GM19395 (cell line): ENCODE results near the gene SLC7A5.
"Not testable (repeated sequence)": the region's sequence is repeated elsewhere in the genome, so short reads cannot be mapped to it uniquely, and the experiment has no call there.

ENCODE experiments used
- ATAC-seq: cut with Tn5 transposase; IDR thresholded peaks from one replicate; pipeline ENCODE4 v1.9.1; 2021; ENCODE audit warnings: mild to moderate bottlenecking, moderate library complexity; ENCODE audit not compliant: unreplicated experiment

Gene SLC7A5

DNA sequence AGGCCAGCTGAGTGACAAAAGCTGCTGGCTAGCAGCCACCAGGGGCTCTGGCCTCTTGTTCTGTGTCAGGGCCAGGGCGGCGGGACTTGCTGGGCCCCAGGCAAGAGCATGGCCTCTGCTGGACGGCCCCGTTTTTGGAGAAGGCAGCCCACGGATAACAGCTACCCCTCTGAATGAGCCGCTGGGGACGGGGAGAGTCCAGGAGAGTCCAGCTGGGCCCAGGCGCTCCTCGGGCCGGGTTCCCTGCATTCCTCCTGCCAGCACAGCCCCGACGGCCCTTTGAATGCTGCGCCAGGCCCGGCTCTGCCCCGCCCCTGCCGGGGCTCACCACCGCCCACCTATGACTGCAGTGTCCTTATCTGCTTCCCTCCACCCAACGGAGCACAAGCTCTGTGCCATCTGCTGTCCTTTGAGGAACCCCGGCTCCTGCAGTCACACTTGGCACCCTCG, 33.4 kb downstream of the SLC7A5 start:
- no peak for ATAC-seq

DNA sequence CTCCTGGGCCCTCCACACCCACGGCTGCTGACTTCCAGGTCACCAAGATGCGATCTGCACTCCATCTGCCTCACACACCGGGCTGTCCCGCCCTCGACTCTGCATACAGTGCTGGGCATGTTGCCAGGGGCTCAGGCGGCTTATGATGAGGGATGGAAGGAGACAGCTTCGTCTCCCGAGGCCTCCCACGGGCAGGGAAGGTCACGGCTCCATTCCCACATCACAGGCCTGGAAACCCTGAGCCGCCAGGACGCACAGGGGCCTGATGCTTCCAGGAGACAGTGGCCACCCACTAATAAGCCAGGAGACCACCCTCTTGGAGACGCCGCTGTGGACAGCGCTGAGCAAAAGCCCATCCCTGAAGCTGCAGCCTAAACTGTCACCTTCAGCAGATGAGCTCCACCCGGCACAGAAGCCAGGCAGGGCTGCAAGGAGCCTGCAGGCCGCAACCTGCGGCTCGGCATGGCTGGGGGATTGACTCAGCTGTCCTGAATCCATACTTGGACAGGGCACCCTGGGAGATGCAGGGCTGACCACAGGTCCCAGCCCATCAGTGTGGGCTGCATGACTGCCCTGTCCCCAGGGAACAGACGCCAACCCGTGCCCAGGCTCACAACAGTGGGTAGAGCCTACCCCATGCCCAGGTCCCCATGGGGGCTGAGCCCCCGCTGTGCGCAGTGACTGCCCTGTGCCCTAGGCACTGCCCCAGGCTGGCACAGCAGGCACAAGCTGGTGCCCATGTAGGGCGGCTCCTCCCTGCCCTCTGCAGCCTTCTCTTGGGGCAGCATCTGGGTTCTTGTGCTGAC, 34.4 kb downstream of the SLC7A5 start:
- ATAC-seq = no peak

DNA sequence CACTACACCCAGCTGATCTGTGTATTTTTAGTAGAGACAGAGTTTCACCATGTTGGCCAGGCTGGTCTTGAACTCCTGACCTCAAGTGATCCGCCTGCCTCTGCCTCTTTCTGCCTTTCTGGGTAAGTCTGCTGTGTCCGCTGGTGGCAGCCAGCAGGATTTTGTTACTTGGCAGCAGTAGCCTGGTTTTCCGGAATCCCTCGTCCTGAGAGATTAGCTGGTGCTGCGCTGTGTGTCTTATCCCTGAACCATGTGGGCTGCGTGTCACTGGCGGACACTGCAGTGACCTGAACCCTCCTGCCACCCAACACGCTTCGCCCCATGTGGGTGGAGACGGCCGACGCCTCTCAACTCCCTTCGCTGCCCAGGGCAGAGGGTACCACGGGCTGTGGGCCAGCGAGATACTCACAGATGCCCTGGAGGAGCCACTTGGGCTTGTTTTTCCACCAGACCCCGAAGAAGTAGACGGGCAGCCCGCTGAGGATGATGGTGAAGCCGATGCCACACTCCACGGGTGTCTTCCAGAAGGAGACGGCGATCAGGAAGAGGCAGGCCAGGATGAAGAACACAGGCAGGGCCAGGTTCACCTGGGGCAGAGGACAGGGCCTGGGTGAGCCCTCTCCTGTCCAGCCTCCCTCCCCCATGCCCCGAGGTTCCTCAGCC, 35.2 kb downstream of the SLC7A5 start:
- no peak for ATAC-seq

DNA sequence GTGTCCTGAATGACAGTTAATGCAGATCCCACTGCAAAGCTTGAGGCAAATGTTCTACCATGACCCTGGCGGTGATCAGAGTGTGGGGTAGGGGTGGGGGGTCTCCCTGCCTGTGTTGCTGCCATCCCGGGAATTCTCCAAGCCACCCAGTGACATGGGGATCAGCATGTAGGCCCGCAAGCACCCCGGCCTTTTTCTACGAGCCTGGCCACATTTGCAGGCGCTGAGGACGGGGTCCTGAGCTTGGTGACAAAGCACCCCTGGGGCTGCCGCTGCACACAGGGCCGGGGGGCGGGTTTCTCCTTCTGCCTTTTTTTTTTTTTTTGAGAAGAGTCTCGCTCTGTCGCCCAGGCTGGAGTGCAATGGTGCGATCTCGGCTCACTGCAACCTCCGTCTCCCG, 35.8 kb downstream of the SLC7A5 start:
- ATAC-seq = no peak

DNA sequence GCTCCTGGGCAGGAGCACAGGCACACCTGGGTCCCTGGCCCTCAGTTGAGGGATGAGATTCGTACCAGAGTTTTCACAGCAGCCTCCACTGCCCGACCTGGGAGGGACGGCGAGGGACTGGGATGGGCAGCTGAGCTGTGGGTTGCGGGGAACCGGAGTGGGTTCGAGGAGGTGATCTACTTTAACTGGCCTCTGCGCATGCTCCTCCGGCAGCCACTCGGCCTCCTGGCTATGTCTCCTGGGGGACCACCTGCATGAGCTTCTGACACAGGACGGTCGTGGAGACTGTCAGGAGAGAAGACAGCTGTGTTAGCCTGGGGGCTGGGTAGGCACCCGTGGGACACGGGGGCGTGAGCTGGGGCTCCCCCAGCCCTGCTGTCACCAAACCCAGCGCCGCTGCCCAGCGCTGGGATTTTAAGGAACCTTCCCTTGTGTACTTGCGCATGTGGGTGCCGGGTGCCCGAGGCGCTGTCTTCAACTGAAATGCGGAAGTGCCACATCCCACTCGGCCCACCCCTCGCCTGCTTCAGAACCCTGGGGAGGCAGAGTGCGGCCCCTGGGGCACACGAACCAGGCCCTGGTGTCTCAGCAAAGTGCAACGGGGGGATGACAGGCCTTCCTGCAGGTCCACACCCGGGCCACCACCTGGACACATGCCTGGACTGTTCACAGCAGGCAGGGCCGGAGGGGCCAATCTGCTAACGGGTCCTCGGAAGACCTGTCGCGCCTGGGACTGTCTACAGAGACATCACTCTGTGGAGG, 36.4 kb downstream of the SLC7A5 start:
- no peak for ATAC-seq

DNA sequence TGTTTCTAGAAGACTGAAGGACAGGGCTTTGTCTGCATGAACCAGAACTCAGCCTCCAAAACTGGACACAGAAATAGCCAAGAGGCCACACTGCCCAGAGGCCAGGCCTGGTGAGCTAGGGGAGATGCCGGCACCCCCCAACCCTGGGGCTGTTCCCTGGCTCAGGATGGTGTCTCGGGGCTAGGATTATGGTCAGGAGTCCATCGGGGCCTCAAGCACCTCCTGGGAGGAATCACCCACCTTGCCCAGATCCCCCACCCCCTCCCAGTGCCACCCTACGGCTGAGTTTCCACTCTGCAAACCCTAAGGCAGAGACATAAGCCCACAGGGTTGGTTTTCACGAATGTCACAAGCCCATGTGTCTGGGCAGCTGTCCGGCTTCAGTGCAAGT, 37.2 kb downstream of the SLC7A5 start:
- no peak for ATAC-seq

DNA sequence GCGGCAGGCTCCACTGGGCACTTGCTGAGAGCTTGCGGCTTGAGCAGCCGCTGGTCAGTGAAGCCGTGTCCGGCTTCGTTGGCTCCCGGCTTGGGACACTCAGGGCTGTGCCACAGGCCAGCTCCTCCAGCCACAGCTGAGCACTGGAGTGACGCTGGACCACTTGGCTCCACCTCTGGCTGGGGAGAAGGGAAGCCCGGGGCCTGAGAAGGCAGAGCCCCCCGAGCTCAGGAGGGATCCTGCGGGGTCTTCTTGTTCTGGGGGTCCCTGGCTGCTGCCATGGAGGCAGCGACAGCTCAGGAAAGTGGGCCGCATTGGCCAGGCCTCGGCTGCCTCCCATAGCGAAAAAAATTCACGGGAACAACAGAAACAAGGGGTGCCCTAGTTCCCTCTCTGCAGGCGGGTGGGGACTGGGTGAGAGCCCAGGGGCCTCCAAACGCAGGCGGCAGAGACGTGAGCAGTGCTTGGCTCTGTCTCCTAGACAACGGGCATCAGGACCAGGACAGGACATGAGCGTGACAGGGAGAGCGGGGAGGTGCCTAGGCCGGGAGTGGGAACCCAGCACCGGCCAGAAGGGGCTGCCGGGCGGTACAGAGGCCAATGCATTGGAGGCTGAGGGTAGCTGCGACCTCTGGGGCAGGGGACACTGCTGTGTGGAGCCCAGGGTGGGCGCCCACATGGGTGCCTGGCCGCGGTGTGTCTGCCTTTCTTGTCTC, 37.7 kb downstream of the SLC7A5 start:
- ATAC-seq = no peak

DNA sequence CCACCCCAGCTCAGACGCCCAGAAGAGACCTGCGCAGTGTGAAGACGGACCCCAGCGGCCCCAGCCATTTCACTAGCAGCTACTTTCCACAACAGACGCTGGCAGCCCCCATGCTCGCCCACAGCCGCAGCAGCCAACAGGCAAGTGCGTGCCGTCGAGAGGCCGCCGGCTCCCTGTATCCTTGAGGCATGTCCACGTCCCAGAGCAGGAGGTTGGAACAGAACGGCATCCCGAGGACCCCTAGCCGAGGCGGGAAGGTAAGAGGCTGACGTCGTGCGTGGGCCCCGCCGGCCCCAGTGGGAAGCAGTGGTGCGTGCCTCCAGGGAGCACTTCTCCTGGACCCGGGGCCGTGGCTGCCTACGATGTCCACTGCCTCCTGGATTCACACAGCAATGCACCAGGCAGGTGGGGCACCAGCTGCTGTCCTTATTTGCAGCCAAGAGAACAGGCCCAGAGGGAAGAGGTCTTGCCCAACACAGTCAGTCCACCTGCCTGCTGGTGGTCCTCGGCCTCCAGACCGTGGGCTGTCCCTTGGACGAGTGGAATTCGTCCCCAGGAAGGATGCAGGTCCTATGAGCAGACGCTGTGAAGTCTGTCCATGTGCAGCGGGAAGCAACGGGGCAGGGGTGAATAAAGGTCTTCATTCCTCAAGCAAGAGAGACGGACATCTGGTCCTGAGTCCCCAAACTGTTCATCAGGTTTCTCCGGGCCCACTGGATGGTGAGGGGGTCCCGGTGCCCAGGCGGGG, 38.5 kb downstream of the SLC7A5 start:
- no peak for ATAC-seq

DNA sequence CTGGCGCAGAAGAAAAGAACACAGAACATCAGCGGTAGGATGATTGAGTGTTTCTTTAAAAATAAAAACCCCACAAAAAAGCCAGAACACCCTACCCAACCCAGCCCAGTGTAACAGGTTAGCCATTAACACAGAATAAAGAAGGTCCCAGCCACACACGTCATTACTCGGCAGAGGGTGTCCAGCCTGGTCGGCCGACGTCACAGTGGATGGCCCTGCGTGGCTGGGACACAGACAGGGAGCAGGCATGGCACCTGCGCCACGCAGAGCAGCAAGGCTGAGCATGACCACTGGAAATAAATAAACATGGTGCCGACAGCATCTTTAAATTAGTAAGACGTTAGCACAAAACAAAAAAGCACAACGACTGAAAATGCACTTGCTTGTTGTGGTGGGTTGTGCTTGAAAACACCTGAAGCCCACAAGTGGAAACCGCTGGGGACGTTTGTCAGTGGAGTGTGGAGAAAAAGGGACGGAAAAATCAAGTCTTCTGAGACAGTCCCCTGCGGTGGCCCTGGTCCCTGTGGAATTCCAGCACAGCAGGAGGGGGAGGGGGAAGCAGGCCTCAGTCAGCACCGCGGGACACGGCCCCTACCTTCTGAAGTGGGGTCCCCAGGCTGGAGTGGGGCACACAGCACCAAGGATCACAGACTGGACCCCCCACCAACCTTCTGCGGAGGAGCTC, 39.2 kb downstream of the SLC7A5 start:
- ATAC-seq = no peak

DNA sequence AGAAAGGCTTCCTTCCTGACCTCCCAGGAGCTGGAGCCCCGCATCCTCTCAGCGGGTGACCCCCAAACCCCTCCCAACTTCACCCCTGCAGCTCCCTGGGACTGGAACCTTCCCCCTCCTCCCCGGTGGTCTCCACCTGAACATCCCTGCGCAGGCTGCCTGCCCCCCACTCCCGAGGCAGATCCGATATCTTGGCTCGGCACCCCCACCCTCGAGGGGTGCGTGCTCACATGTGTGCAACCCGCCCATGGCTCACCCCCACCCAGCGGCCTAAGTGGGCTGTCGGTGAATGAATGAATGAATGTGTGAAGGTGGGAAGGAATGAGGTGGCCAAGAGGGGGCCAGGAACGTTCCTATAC, 39.7 kb downstream of the SLC7A5 start:
- no peak for ATAC-seq

DNA sequence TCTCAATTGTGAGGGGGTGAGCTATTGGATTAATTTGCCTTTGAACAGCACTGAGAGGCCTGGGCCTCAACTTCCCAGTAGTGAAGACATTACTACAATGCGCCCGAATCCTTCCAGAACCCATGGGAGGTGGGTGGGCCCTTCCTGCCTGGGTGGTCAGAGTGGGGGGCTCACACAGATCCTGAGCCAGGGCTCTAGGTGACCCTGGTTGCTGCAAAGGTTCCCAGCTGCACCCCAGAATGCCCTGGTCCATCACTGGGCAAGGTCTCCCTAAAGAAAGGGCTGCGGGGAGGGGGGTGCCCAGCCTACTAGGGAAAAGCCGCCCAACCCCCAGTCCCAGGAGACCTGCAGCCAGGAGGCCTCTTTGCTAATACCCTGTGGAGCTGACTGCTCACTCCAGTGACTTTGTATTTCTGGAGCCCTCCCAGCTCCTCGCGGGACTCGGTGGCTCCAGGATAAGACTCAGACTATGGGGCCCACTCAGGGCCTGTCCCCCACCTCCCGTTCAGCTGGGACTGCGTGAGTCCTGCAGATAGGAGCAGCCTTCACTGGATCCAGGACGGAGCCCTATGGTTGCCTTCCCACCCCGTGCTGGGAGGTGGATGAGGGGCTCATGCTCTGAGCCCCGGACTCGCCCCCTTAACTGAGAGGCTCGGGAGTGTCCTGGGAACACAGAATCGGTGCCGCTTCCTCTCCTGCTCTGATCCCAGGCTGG, 40.2 kb downstream of the SLC7A5 start:
- ATAC-seq = no peak

DNA sequence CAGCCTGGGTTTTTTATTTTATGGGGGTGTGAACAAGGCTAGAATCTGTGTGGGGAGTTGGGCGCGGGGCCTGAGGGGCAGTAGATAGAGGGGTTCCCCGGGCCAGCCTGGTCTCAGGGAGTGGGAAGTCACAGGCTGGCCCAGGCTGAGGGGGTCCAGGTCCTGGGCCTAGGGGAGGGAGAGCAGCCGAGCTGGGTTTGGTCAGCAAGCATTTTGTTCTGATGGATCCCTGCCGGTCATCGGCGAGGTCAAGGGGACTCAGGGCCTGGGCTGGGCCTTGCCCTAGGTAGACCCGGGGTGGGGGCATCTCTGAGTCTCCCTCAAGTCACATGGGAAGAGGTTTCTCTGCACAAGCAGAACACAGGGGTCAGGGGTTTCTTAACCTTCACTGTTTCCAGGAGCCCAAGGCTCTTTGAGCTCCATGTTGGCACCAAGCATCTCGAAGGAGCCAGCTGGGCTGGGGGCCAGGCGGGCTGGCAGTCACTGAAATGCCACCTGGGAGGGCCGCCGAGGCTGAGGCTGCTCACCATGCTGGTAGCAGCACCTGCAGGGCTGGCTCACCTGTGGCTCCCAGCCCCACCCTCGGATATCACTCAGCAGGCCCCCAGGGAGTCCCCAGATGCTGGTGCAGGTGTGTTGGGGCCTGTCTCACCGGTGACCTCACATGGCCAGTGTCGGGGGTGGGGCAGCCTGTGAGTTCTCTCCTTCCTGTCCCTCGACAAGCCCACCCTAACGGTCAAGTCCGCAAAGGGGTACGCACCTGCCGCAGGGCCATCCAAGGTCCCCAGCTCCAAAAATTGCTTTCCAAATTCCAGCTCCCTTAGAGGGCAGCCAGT, 41.0 kb downstream of the SLC7A5 start:
- ATAC-seq = no peak

DNA sequence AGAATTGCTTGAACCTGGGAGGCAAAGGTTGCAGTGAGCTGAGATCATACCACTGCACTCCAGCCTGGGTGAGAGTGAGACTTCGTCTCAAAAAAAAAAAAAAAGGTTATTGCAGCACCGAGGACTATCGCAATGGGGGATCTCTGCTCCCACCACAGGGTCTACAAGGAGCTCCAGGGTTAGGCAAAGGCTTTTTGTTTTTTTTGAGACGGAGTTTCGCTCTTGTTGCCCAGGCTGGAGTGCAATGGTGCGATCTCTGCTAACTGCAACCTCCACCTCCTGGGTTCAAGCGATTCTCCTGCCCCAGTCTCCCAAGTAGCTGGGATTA, 41.8 kb downstream of the SLC7A5 start:
- not testable (repeated sequence) for ATAC-seq

DNA sequence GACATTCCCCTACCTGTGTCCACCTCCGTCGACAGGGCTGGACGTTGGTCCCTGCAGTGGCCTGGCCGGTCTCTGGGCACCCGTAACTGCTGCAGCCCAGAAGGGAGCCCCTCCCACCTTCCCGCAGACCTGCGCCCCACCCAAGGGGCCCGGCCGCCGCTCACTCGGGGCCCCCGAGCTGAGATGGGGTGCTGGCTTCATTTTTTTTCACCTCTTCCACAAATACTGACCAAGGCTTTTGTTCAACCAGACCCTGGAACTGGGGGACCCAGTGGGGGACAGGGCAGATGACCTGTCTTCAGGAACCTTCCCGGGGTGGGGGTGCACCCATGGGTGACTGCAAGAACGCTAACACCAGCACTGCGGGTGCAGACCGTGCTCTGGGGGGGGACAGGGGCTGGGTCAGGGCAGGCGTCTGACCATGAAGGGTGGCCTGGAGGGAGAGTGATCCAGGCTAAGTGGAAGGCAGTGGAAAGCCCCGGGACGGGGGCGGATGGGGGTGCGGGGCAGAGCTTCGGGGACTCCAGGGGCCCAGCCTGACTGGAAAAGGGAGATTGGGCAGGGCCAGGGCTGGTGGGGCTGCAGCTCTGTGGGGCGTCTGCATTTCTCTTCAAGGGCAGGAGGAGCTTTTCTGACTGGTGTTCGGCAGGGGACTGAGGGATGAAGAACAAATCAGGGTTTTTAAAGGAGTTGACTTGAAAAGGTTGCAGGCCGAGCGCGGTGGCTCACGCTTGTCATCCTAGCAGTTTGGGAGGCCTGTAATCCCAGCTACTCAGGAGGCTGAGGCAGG, 42.3 kb downstream of the SLC7A5 start:
- ATAC-seq = no peak

DNA sequence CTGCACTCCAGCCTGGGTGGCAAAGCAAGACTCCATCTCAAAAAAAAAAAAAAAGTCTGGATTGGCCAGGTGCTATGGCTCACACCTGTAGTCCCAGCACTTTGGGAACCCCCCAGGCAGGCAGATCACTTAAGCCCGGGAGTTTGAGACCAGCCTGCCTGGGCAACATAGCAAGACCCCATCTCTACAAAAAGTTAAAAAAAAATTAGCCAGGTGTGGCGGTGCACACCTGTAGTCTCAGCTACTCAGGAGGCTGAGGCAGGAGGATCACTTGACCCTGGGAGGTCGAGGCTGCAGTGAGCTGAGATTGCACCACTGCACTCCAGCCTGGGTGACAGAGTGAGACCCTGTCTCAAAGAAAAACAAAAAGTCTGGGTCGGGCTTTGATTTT, 42.9 kb downstream of the SLC7A5 start:
- not testable (repeated sequence) for ATAC-seq

DNA sequence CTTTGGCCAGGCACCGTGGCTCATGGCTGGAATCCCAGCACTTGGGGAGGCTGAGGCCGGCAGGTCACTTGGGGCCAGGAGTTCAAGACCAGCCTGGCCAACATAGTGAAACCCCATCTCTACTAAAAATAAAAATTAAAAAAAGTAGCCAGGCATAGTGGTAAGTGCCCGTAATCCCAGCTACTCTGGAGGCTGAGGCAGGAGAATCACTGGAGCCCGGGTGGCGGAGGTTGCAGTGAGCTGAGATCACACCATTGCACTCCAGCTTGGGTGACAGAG, 43.5 kb downstream of the SLC7A5 start:
- ATAC-seq = not testable (repeated sequence)

DNA sequence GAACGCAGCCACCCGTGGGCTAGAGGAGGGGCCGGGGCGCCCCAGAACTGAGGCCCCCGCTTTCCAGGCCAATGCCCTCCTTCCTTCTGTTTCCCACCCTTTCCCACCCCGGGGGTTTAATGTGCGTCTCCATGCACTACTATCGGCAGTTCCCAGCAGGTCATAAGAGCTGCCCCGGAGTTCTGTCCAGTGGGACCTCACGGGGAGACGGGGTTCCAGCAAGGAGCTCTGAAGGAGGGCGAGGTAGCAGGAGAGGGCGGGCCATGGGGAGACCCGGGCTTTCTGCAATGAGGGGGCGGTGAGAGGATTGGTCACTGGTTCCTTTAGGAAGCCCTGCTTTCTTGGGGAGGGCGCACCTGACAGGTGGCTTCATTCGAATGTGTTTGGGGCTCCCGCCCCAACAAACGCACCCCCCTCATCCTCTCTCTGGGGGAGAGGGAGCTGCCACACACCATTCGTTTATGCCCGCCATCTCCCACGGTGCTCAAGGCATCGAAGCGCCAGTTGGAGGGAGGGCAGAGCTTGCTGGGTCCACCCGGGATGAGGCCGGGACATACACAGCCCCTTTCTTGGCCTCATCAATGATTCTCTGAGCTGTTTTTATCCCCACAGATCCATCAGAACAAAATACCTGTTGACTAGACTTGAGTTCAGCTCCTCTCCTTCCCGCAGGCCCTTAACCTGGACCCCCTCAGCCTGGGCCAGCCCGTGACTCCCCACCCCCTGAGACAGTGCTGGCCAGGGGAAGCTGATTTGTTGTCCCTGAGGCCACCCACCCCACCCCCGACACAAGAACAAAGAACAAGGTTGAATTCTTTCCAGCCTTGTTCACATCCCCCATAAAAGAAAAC, 44.1 kb downstream of the SLC7A5 start:
- ATAC-seq = no peak
